PC-9 (cell line): ENCODE data around the gene SLC44A5.

Experiments used
- CTCF ChIP-seq: fragments of 200-600 bp; sonication (generic); conservative IDR thresholded peaks from 2 replicates; pipeline ENCODE4 v1.6.1; 2017; ENCODE audit warnings: mixed run types, antibody characterized with exemption, mild to moderate bottlenecking, moderate library complexity
- EZH2 ChIP-seq: fragments of 200-600 bp; sonication (generic); IDR thresholded peaks from 2 replicates; pipeline ENCODE4 v1.8.0; 2017; ENCODE audit warnings: antibody characterized with exemption, low read depth

DNA sequence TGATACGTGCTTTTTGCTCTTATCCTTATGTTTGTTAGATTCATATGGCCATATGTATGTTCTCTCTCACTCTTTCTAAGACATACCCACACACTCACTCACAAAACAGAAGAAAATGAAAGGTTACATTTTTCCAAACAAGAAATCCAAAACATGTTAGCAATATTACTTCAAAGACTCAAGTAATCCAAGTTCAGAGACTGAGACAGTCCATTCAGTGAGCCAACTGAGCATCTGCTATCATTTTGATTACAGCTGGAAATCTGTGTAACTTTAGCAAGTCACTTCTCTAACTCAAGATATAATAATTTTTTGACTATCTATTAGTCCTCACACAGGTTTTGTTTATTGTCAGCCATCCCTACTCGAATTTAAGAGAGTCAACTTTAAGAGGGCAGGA lies 257.9 kb downstream of the SLC44A5 start:
- TF ChIP-seq CTCF (no peak), EZH2 (no peak)
